A673 (cell line): ENCODE data around the gene RALGPS1. TPM values are rescaled to one million over a fixed set of nuclear protein-coding genes. Genes with fewer than 3 reads are reported as not detected.

Experiments used
- BruUV-seq: library from RNA; stranded (reverse); fragments of 400-500 nt; replicated peaks from 2 replicates; lab custom pipeline; 2021; lab: Mats Ljungman, UMichigan
- CTCF ChIA-PET: fragments of 300-600 bp; sonication (Branson Sonifier 250); formaldehyde crosslinking; loops from one replicate; lab custom pipeline; 2022; ENCODE audit warnings: antibody characterized with exemption; lab: Charles Lee
- POLR2A ChIA-PET: fragments of 300-600 bp; sonication (Branson Sonifier 250); formaldehyde crosslinking; loops from one replicate; lab custom pipeline; 2022; ENCODE audit warnings: antibody characterized with exemption; ENCODE audit not compliant: low non-redundant PET; lab: Charles Lee
- DNase-seq: peaks from one replicate; pipeline ENCODE4 v3.0.0-alpha.2; 2015; ENCODE audit warnings: low spot score
- H3K27ac ChIP-seq: fragments of 200-600 bp; sonication (generic); 2 replicates; pipeline ENCODE4 v1.5.1; 2016; ENCODE audit warnings: mixed run types, low read depth, mild to moderate bottlenecking, mixed read lengths, antibody characterized with exemption, low read length; ENCODE audit not compliant: poor library complexity, severe bottlenecking
- H3K27me3 ChIP-seq: fragments of 200-600 bp; sonication (generic); replicated peaks from 2 replicates; pipeline ENCODE4 v1.6.1; 2017; ENCODE audit warnings: mixed run types, low read depth, mild to moderate bottlenecking, mixed read lengths, antibody characterized with exemption, low read length; ENCODE audit not compliant: insufficient read depth, poor library complexity
- H3K36me3 ChIP-seq: fragments of 200-600 bp; sonication (generic); 2 replicates; pipeline ENCODE4 v1.6.1; 2016; ENCODE audit warnings: mixed run types, mild to moderate bottlenecking, mixed read lengths, antibody characterized with exemption, low read length; ENCODE audit not compliant: insufficient read depth, poor library complexity, severe bottlenecking
- H3K4me1 ChIP-seq: fragments of 200-600 bp; sonication (generic); 2 replicates; pipeline ENCODE4 v1.6.1; 2017; ENCODE audit warnings: mixed run types, mild to moderate bottlenecking, mixed read lengths, antibody characterized with exemption, low read length; ENCODE audit not compliant: insufficient read depth, poor library complexity, severe bottlenecking
- H3K4me3 ChIP-seq: fragments of 200-600 bp; sonication (generic); 2 replicates; pipeline ENCODE4 v1.5.1; 2016; ENCODE audit warnings: low read depth, mixed run types, mild to moderate bottlenecking, mixed read lengths, low read length; ENCODE audit not compliant: poor library complexity, severe bottlenecking
- H3K9me3 ChIP-seq: fragments of 200-600 bp; sonication (generic); 2 replicates; pipeline ENCODE4 v1.6.1; 2016; ENCODE audit warnings: mixed run types, low read depth, mild to moderate bottlenecking, mixed read lengths, antibody characterized with exemption, low read length; ENCODE audit not compliant: poor library complexity, severe bottlenecking
- EZH2 ChIP-seq: fragments of 200-600 bp; sonication (generic); IDR thresholded peaks from 2 replicates; pipeline ENCODE4 v1.6.1; 2017; ENCODE audit warnings: borderline replicate concordance, low read depth, mild to moderate bottlenecking, mixed read lengths, antibody characterized with exemption, low read length; ENCODE audit not compliant: poor library complexity, severe bottlenecking
- intact Hi-C: fragments of 100-400 bp; cut with micrococcal nuclease; formaldehyde crosslinking; loops from one replicate; pipeline ENCODE4 v1.10.0; 2022; ENCODE audit not compliant: unreplicated experiment
- total RNA-seq: library from RNA; stranded (reverse); gene quantifications from 2 replicates; pipeline ENCODE4 v1.2.3, GENCODE V29; 2021
- TF ChIP-seq, protein P1 (sequence below): fragments of 300-800, 200-600 bp; sonication (generic); conservative IDR thresholded peaks from 2 replicates; pipeline ENCODE4 v1.5.1; 2017; ENCODE audit warnings: low read depth, mild to moderate bottlenecking, antibody characterized with exemption, low read length, moderate library complexity, mixed read lengths

The RALGPS1 gene
- total RNA-seq, 1 experiment from 2014 or later = 3.9 TPM

DNA sequence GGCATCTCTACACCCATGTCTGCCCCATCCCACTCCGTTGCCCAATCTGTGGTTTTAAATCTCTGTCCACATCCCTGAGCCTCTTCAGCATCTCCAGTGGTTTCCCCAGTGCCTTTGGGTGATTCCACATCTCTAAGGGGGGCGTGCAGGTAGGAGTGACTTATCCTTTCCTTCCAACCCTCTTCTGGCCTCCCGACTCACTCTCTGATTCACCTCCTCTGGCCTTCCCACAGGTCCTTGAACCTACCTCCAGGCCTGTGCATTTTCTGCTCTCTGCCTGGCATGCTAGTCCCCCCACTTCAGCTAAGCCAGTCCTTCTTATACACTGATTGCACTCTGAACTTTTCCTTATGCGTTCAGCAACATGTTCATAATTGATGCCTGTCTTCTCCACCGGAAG lies 99.0 kb downstream of the RALGPS1 start:
- no peak for TF ChIP-seq EZH2
- TF ChIP-seq, protein P1, sequence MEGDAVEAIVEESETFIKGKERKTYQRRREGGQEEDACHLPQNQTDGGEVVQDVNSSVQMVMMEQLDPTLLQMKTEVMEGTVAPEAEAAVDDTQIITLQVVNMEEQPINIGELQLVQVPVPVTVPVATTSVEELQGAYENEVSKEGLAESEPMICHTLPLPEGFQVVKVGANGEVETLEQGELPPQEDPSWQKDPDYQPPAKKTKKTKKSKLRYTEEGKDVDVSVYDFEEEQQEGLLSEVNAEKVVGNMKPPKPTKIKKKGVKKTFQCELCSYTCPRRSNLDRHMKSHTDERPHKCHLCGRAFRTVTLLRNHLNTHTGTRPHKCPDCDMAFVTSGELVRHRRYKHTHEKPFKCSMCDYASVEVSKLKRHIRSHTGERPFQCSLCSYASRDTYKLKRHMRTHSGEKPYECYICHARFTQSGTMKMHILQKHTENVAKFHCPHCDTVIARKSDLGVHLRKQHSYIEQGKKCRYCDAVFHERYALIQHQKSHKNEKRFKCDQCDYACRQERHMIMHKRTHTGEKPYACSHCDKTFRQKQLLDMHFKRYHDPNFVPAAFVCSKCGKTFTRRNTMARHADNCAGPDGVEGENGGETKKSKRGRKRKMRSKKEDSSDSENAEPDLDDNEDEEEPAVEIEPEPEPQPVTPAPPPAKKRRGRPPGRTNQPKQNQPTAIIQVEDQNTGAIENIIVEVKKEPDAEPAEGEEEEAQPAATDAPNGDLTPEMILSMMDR = no peak
- no peak for DNase-seq
- intact Hi-C loops = no loop called here
- Histone ChIP-seq H3K9me3 (no peaks in the 10 kb centered on the region), H3K27me3 (no peaks in the 10 kb centered on the region), H3K4me3 (no peak overlapping the region), H3K36me3 (no peaks in the 10 kb centered on the region), H3K4me1 (no peaks in the 10 kb centered on the region), H3K27ac (no peak overlapping the region)
- POLR2A ChIA-PET = no interaction called here
- no TSS peak for BruUV-seq
- CTCF ChIA-PET = no interaction called here

DNA sequence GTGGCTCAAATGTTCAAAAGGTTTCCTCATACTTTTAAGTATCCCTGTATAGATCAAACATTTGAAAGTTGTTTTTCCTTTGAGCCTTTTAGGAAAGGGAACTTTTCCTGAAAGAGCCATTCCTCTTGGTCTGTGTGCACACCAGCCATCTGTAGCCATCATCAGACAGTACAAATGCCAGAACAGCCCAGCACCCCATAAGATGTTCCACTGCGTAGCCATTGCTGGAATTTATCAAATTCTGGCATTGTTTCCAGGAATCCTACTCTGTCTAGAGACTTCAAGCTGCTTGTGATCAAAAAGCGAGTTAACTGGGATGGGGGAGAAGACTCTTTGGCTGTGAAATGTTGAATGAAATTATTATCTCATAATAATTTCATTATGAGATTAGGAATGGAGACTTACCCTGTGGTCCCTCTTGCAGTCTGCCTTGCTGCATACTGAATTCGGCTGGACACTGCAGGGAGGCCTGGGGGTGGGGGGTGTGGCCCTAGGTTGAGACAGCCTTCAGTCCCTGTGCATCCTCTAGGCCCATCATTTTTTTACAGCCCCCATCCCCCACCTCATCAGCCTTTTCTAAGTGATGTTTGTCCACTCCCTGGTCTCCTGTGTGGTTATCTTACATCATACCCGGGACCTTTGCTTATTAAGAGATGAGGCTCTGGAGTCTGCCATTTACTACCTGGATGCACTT lies 99.8 kb downstream of the RALGPS1 start:
- H3K27ac ChIP-seq = no peak overlapping the region
- intact Hi-C loops = no loop called here
- H3K9me3 ChIP-seq = no peaks in the 10 kb centered on the region
- TF ChIP-seq, protein P1 = no peak
- no peaks in the 10 kb centered on the region for H3K27me3 ChIP-seq
- ChIA-PET CTCF (no interaction called here), POLR2A (no interaction called here)
- no peaks in the 10 kb centered on the region for H3K36me3 ChIP-seq
- no TSS peak for BruUV-seq
- no peak overlapping the region for H3K4me3 ChIP-seq
- DNase-seq = no peak
- no peaks in the 10 kb centered on the region for H3K4me1 ChIP-seq

DNA sequence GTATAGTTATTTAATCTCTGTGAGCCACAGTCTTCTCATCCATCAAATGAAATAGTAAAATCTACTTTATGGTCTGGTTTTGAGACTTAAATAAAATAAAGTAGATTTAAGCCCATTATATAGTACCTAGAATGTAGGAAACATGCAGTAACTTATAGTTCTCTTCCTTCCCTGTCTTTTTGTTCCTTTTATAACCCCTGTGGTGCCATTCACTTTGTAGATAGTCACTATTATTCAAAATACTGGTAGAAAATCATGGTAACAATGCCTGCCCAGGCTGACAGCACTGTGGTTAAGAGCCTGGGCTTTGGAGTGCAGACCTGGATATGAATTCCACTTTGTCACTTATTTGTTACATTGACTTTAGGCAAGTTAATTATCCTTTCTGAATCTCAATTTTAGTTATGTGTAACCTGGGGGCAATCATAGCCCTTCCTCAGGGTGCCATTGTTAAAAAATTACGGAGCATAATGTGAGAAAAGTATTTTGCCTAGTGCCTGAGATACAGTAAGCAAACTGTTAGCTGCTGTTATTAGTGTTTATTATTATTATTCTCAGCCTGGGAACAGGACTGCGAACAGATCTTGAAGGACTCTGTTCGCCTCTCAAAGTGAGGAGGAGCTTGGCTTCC lies 100.4 kb downstream of the RALGPS1 start:
- no peaks in the 10 kb centered on the region for H3K4me1 ChIP-seq
- intact Hi-C loops = no loop called here
- H3K36me3 ChIP-seq = no peaks in the 10 kb centered on the region
- POLR2A ChIA-PET = no interaction called here
- no peak for TF ChIP-seq EZH2
- TF ChIP-seq, protein P1 = no peak
- no TSS peak for BruUV-seq
- H3K27ac ChIP-seq = no peak overlapping the region
- H3K4me3 ChIP-seq = no peak overlapping the region
- H3K27me3 ChIP-seq = no peaks in the 10 kb centered on the region
- CTCF ChIA-PET = no interaction called here
- peak; percentile 11 for DNase-seq
- no peaks in the 10 kb centered on the region for H3K9me3 ChIP-seq
